SIG-M5 (cell line): ENCODE data around the gene DCAF4.
"Not testable (repeated sequence)": the region's sequence is repeated elsewhere in the genome, so short reads cannot be mapped to it uniquely, and the experiment has no call there.

Experiments
- DNase-seq: peaks from one replicate; lab custom pipeline; 2025; lab: John Stamatoyannopoulos, UW

Gene DCAF4

GRCh38 chr14:72970824-72971434 is 44.7 kb downstream of the DCAF4 start:
- no peak for DNase-seq

- DNase-seq, result no peak
These were observed 48.4 kb downstream of the DCAF4 start for GRCh38 chr14:72974661-72975060.

- DNase-seq, result no peak
These were observed 49.5 kb downstream of the DCAF4 start for GRCh38 chr14:72975770-72976169.

GRCh38 chr14:72978856-72979255 is 52.6 kb downstream of the DCAF4 start:
- DNase-seq, result no peak

- DNase-seq, result no peak
These were observed 54.6 kb downstream of the DCAF4 start for GRCh38 chr14:72980863-72981262.

- no peak for DNase-seq
These were observed 56.0 kb downstream of the DCAF4 start for GRCh38 chr14:72982146-72982708.

- no peak for DNase-seq
These were observed 60.0 kb downstream of the DCAF4 start for GRCh38 chr14:72986214-72986613.

GRCh38 chr14:72986857-72987256 is 60.6 kb downstream of the DCAF4 start:
- no peak for DNase-seq

- no peak for DNase-seq
These were observed 63.9 kb downstream of the DCAF4 start for GRCh38 chr14:72990171-72990570.

- no peak for DNase-seq
These were observed 70.7 kb downstream of the DCAF4 start for GRCh38 chr14:72996916-72997315.

- no peak for DNase-seq
These were observed 72.1 kb downstream of the DCAF4 start for GRCh38 chr14:72998252-72998903.

- DNase-seq, result no peak
These were observed 73.1 kb downstream of the DCAF4 start for GRCh38 chr14:72999316-72999715.

- DNase-seq, result no peak
These were observed 73.8 kb downstream of the DCAF4 start for GRCh38 chr14:73000073-73000472.

- no peak for DNase-seq
These were observed 77.4 kb downstream of the DCAF4 start for GRCh38 chr14:73003681-73004080.

- not testable (repeated sequence) for DNase-seq
These were observed 78.4 kb downstream of the DCAF4 start for GRCh38 chr14:73004641-73005040.

- no peak for DNase-seq
These were observed 81.6 kb downstream of the DCAF4 start for GRCh38 chr14:73007835-73008234.

- no peak for DNase-seq
These were observed 82.2 kb downstream of the DCAF4 start for GRCh38 chr14:73008501-73008900.
